K562 (cell line): ENCODE data around the gene MED15. TPM values are rescaled to one million over a fixed set of nuclear protein-coding genes. Genes with fewer than 3 reads are reported as not detected.
A peak's percentile ranks its signal among the peaks of the same experiment; 100 is the strongest.

Source experiments
- AFF4 ChIP-seq: sonication (generic); formaldehyde crosslinking; IDR thresholded peaks from 2 replicates; pipeline ENCODE4 v1.8.0; 2023; ENCODE audit warnings: mild to moderate bottlenecking, missing genetic modification reagents
- ARHGAP35 ChIP-seq: fragments of 450-650 bp; IDR thresholded peaks from 2 replicates; pipeline ENCODE4 v1.6.1; 2018; ENCODE audit not compliant: partially characterized antibody
- ATF6 ChIP-seq: sonication (generic); formaldehyde crosslinking; IDR thresholded peaks from 2 replicates; pipeline ENCODE4 v1.4.0; 2020; ENCODE audit warnings: mild to moderate bottlenecking, missing genetic modification reagents
- C11orf30 ChIP-seq: fragments of 450-650 bp; IDR thresholded peaks from 2 replicates; pipeline ENCODE4 v1.6.1; 2016; ENCODE audit warnings: low read depth, mild to moderate bottlenecking
- CBFA2T2 ChIP-seq: fragments of 450-650 bp; conservative IDR thresholded peaks from 2 replicates; pipeline ENCODE4 v1.6.1; 2017; ENCODE audit warnings: mild to moderate bottlenecking
- HES1 ChIP-seq: fragments of 450-650 bp; IDR thresholded peaks from 2 replicates; pipeline ENCODE4 v1.6.1; 2016; ENCODE audit warnings: low read depth, mild to moderate bottlenecking, moderate library complexity
- KDM5B ChIP-seq: fragments of 200-600 bp; sonication (generic); IDR thresholded peaks from 2 replicates; pipeline ENCODE4 v1.6.1; 2012; ENCODE audit warnings: low read depth, mild to moderate bottlenecking, moderate library complexity, low read length, control low read depth, inconsistent platforms; ENCODE audit not compliant: insufficient replicate concordance
- NONO ChIP-seq, 2 experiments: fragments of 200-400 bp in 1 of 2; fragments of 450-650 bp in 1 of 2; formaldehyde crosslinking in 1 of 2; IDR thresholded peaks; 2 replicates each; pipeline ENCODE4 v1.6.1; 2017; ENCODE audit warnings: low read depth in 2 of 2, mild to moderate bottlenecking in 2 of 2, moderate library complexity in 2 of 2, low read length in 1 of 2
- PKNOX1 ChIP-seq: fragments of 450-650 bp; IDR thresholded peaks from 2 replicates; pipeline ENCODE4 v1.6.1; 2016
- RUNX1 ChIP-seq: sonication (generic); IDR thresholded peaks from 2 replicates; pipeline ENCODE4 v1.6.1; 2016; ENCODE audit warnings: antibody characterized with exemption, low read depth
- SMAD1 ChIP-seq: fragments of 150-350 bp; IDR thresholded peaks from 2 replicates; pipeline ENCODE4 v1.6.1; 2014; ENCODE audit warnings: low read length, low read depth; ENCODE audit not compliant: partially characterized antibody
- SUPT5H ChIP-seq: fragments of 450-650 bp; IDR thresholded peaks from 2 replicates; pipeline ENCODE4 v1.6.1; 2016
- TFE3 ChIP-seq: fragments of 450-650 bp; formaldehyde crosslinking; IDR thresholded peaks from 2 replicates; pipeline ENCODE4 v1.4.0; 2020; ENCODE audit warnings: mild to moderate bottlenecking, mixed read lengths
- TOE1 ChIP-seq, 2 experiments: fragments of 450-650 bp in 1 of 2; sonication (generic) in 1 of 2; formaldehyde crosslinking in 1 of 2; IDR thresholded peaks; 2 replicates each; pipeline versions ENCODE4 v1.7.1 to v1.8.0; 2016 to 2022; ENCODE audit warnings: borderline replicate concordance in 2 of 2, mild to moderate bottlenecking in 2 of 2, antibody characterized with exemption in 1 of 2, inconsistent platforms in 1 of 2, low read depth in 1 of 2, missing genetic modification reagents in 1 of 2, moderate library complexity in 1 of 2
- TRIM28 ChIP-seq: fragments of 450-650 bp; IDR thresholded peaks from 2 replicates; pipeline ENCODE4 v1.6.1; 2017
- U2AF2 ChIP-seq: fragments of 200-400 bp; formaldehyde crosslinking; optimal IDR thresholded peaks from 2 replicates; pipeline ENCODE3; 2017; ENCODE audit warnings: low read depth, mild to moderate bottlenecking, low read length
- ZNF431 ChIP-seq: sonication (generic); formaldehyde crosslinking; IDR thresholded peaks from 2 replicates; pipeline ENCODE4 v1.8.0; 2022; ENCODE audit warnings: mild to moderate bottlenecking, missing genetic modification reagents
- ZNF707 ChIP-seq: fragments of 250-450 bp; sonication (Bioruptor Pico); conservative IDR thresholded peaks from 2 replicates; pipeline ENCODE4 v1.8.0; 2022; ENCODE audit warnings: inconsistent platforms, mild to moderate bottlenecking, moderate library complexity
- ZNF75A ChIP-seq: fragments of 450-650 bp; formaldehyde crosslinking; IDR thresholded peaks from 2 replicates; pipeline ENCODE4 v1.4.0; 2020; ENCODE audit warnings: mild to moderate bottlenecking
- polyA plus RNA-seq, 8 experiments: library from polyadenylated mRNA; depleted of rRNA in 4 of 8; stranded (reverse) in 5 of 8; unstranded in 3 of 8; fragments of >200 nt; fragmentation: Nextera tagmentation in 2 of 8; fragmentation: Illumina TruSeq in 1 of 8; extraction: Ambion mirVana in 2 of 8; extraction: Trizol in 1 of 8; gene quantifications; 2 replicates each; pipeline versions ENCODE4 v1.2.1 to v1.2.3, GENCODE V29; 2011 to 2014; ENCODE audit warnings: inconsistent platforms in 1 of 8, missing spikeins in 1 of 8
- total RNA-seq, 7 experiments: library from RNA; depleted of rRNA in 6 of 7; stranded (reverse); fragments of >200 nt in 6 of 7; fragmentation: Illumina TruSeq in 2 of 7; extraction: Trizol in 2 of 7; gene quantifications; 2 replicates each; pipeline versions ENCODE4 v1.2.1 to v1.2.3, GENCODE V29; 2011 to 2021; ENCODE audit warnings: low replicate concordance in 1 of 7

The MED15 gene
- total and polyA plus RNA-seq, 9 of the 15 experiments (the other 6 are each of a cell fraction or from before 2014, with no cell fraction given), result 4.0 to 271 (median 60.1) TPM

GRCh38 chr22:20615021-20615420 is 107.6 kb downstream of the MED15 start (continued):
- no peak for TF ChIP-seq AFF4 (CRISPR knock-in tag)
- no peak for TF ChIP-seq SMAD1
- no peak for TF ChIP-seq NONO (IDR thresholded peaks at IDR 0.05; ENCODE audit: low read depth in 2 of 2, low read length in 1 of 2)
- no peak for TF ChIP-seq C11orf30
- TF ChIP-seq PKNOX1, result peak; percentile 84
- no peak for TF ChIP-seq ZNF431 (CRISPR knock-in tag)
- TF ChIP-seq TOE1 (IDR thresholded peaks at IDR 0.05; ENCODE audit: borderline replicate concordance), result no peak
- no peak for TF ChIP-seq TOE1 (CRISPR knock-in tag; IDR thresholded peaks at IDR 0.05; ENCODE audit: borderline replicate concordance, low read depth)
- TF ChIP-seq ZNF707 (CRISPR knock-in tag), result no peak
- no peak for TF ChIP-seq ARHGAP35
- no peak for TF ChIP-seq ZNF75A (CRISPR knock-in tag)
- TF ChIP-seq HES1, result peak; percentile 68
- TF ChIP-seq RUNX1, result no peak
- TF ChIP-seq SUPT5H, result no peak
- TF ChIP-seq TRIM28, result no peak
- no peak for TF ChIP-seq U2AF2
- TF ChIP-seq KDM5B, result no peak
- peak; percentile 64 for TF ChIP-seq CBFA2T2
- TF ChIP-seq ATF6 (CRISPR knock-in tag), result no peak
- no peak for TF ChIP-seq TFE3 (CRISPR knock-in tag)
